K562 (cell line): Measurements from ENCODE around the gene NELFE. TPM values are rescaled to one million over a fixed set of nuclear protein-coding genes. Genes with fewer than 3 reads are reported as not detected.

Source experiments
- CEBPZ ChIP-seq: fragments of 150-350 bp; IDR thresholded peaks from 2 replicates; pipeline ENCODE4 v1.6.1; 2014; ENCODE audit warnings: low read depth, mild to moderate bottlenecking, low read length, borderline replicate concordance
- CHCHD3 ChIP-seq: fragments of 250-450 bp; sonication (Bioruptor Pico); IDR thresholded peaks from 2 replicates; pipeline ENCODE4 v2.1.2; 2022; ENCODE audit warnings: mild to moderate bottlenecking
- KDM1A ChIP-seq, 2 experiments: fragments of 450-650 bp; IDR thresholded peaks; 2 replicates each; pipeline ENCODE4 v1.6.1; 2016; ENCODE audit warnings: mild to moderate bottlenecking in 2 of 2
- KLF1 ChIP-seq: fragments of 450-650 bp; IDR thresholded peaks from 2 replicates; pipeline ENCODE4 v1.6.1; 2016; ENCODE audit warnings: missing genetic modification characterization, missing compliant biosample characterization
- MECOM ChIP-seq: fragments of 250-450 bp; sonication (Bioruptor Pico); IDR thresholded peaks from 2 replicates; pipeline ENCODE4 v1.8.0; 2022; ENCODE audit warnings: inconsistent platforms
- NCOA2 ChIP-seq, 2 experiments: fragments of 450-650 bp; IDR thresholded peaks; 2 replicates each; pipeline ENCODE4 v1.6.1; 2018; ENCODE audit warnings: mild to moderate bottlenecking in 2 of 2, moderate library complexity in 1 of 2; ENCODE audit not compliant: partially characterized antibody in 2 of 2
- NFE2 ChIP-seq: IDR thresholded peaks from 2 replicates; pipeline ENCODE4 v1.6.1; 2014; ENCODE audit warnings: antibody characterized with exemption, low read depth
- NR4A1 ChIP-seq, 2 experiments: fragments of 250-450 bp in 1 of 2; fragments of 450-650 bp in 1 of 2; sonication (Bioruptor Pico) in 1 of 2; IDR thresholded peaks; 2 replicates each; pipeline versions ENCODE4 v1.4.0 to v1.6.1; 2016 to 2020; ENCODE audit warnings: mild to moderate bottlenecking in 2 of 2, missing compliant biosample characterization in 1 of 2, missing genetic modification characterization in 1 of 2, moderate library complexity in 1 of 2
- PHF21A ChIP-seq: fragments of 450-650 bp; IDR thresholded peaks from 2 replicates; pipeline ENCODE4 v1.6.1; 2017; ENCODE audit warnings: low read depth, borderline replicate concordance
- PHF8 ChIP-seq: fragments of 200-600 bp; sonication (generic); IDR thresholded peaks from 2 replicates; pipeline ENCODE4 v1.6.1; 2012; ENCODE audit warnings: mixed run types, mild to moderate bottlenecking, inconsistent platforms, low read length, moderate library complexity, borderline replicate concordance
- PHTF2 ChIP-seq: fragments of 250-450 bp; sonication (Bioruptor Pico); IDR thresholded peaks from 2 replicates; pipeline ENCODE4 v1.5.0; 2021; ENCODE audit warnings: mild to moderate bottlenecking
- PTTG1 ChIP-seq: fragments of 450-650 bp; IDR thresholded peaks from 2 replicates; pipeline ENCODE4 v1.6.1; 2016; ENCODE audit warnings: low read depth, mild to moderate bottlenecking, missing genetic modification characterization, missing compliant biosample characterization
- SMAD1 ChIP-seq: fragments of 150-350 bp; IDR thresholded peaks from 2 replicates; pipeline ENCODE4 v1.6.1; 2014; ENCODE audit warnings: low read length, low read depth; ENCODE audit not compliant: partially characterized antibody
- SMAD2 ChIP-seq: fragments of 150-350 bp; IDR thresholded peaks from 2 replicates; pipeline ENCODE4 v1.6.1; 2014; ENCODE audit warnings: low read depth, mild to moderate bottlenecking, low read length
- SMARCE1 ChIP-seq: fragments of 450-650 bp; IDR thresholded peaks from 2 replicates; pipeline ENCODE4 v1.7.1; 2016; ENCODE audit warnings: mild to moderate bottlenecking
- TBL1XR1 ChIP-seq, 2 experiments: IDR thresholded peaks; 2 replicates each; pipeline ENCODE4 v1.6.1; 2012; ENCODE audit warnings: improper control_type of control experiment in 2 of 2, low read length in 2 of 2, mild to moderate bottlenecking in 1 of 2
- TOE1 ChIP-seq, 2 experiments: fragments of 450-650 bp in 1 of 2; sonication (generic) in 1 of 2; formaldehyde crosslinking in 1 of 2; IDR thresholded peaks; 2 replicates each; pipeline versions ENCODE4 v1.7.1 to v1.8.0; 2016 to 2022; ENCODE audit warnings: borderline replicate concordance in 2 of 2, mild to moderate bottlenecking in 2 of 2, antibody characterized with exemption in 1 of 2, inconsistent platforms in 1 of 2, low read depth in 1 of 2, missing genetic modification reagents in 1 of 2, moderate library complexity in 1 of 2
- ZBTB26 ChIP-seq: fragments of 450-650 bp; formaldehyde crosslinking; IDR thresholded peaks from 2 replicates; pipeline ENCODE4 v1.4.0; 2022; ENCODE audit warnings: missing genetic modification characterization
- ZC3H11A ChIP-seq: IDR thresholded peaks from 2 replicates; pipeline ENCODE4 v1.6.1; 2012; ENCODE audit warnings: low read depth, low read length, improper control_type of control experiment
- ZNF12 ChIP-seq: sonication (generic); formaldehyde crosslinking; IDR thresholded peaks from 2 replicates; pipeline ENCODE4 v1.4.0; 2020; ENCODE audit warnings: mild to moderate bottlenecking, missing genetic modification reagents
- ZNF274 ChIP-seq: IDR thresholded peaks from 2 replicates; pipeline ENCODE4 v1.6.1; 2011; ENCODE audit warnings: low read depth, mild to moderate bottlenecking, low read length, moderate library complexity, borderline replicate concordance
- ZNF347 ChIP-seq: fragments of 450-650 bp; formaldehyde crosslinking; IDR thresholded peaks from 2 replicates; pipeline ENCODE4 v1.4.0; 2020; ENCODE audit warnings: low read depth, mild to moderate bottlenecking, moderate library complexity
- ZNF408 ChIP-seq: fragments of 250-450 bp; sonication (Bioruptor Pico); IDR thresholded peaks from 2 replicates; pipeline ENCODE4 v1.4.0; 2020; ENCODE audit warnings: low read depth, mild to moderate bottlenecking, moderate library complexity
- ZNF551 ChIP-seq: fragments of 250-450 bp; sonication (Bioruptor Pico); IDR thresholded peaks from 2 replicates; pipeline ENCODE4 v1.5.0; 2021; ENCODE audit warnings: mild to moderate bottlenecking, moderate library complexity
- polyA plus RNA-seq, 8 experiments: library from polyadenylated mRNA; depleted of rRNA in 4 of 8; stranded (reverse) in 5 of 8; unstranded in 3 of 8; fragments of >200 nt; fragmentation: Nextera tagmentation in 2 of 8; fragmentation: Illumina TruSeq in 1 of 8; extraction: Ambion mirVana in 2 of 8; extraction: Trizol in 1 of 8; gene quantifications; 2 replicates each; pipeline versions ENCODE4 v1.2.1 to v1.2.3, GENCODE V29; 2011 to 2014; ENCODE audit warnings: inconsistent platforms in 1 of 8, missing spikeins in 1 of 8
- total RNA-seq, 7 experiments: library from RNA; depleted of rRNA in 6 of 7; stranded (reverse); fragments of >200 nt in 6 of 7; fragmentation: Illumina TruSeq in 2 of 7; extraction: Trizol in 2 of 7; gene quantifications; 2 replicates each; pipeline versions ENCODE4 v1.2.1 to v1.2.3, GENCODE V29; 2011 to 2021; ENCODE audit warnings: low replicate concordance in 1 of 7

Gene NELFE
- total and polyA plus RNA-seq, 9 of the 15 experiments (the other 6 are each of a cell fraction or from before 2014, with no cell fraction given): 15.2 to 157 (median 91.5) TPM

- TF ChIP-seq CHCHD3 (CRISPR knock-in tag) (no peak), SMAD2 (no peak), ZBTB26 (peak; percentile 73; the same call in 1 of the 2 replicates), KLF1 (tag) (no peak), ZNF274 (no peak), TOE1 (IDR thresholded peaks at IDR 0.05; ENCODE audit: borderline replicate concordance) (no peak), TOE1 (CRISPR knock-in tag; IDR thresholded peaks at IDR 0.05; ENCODE audit: borderline replicate concordance, low read depth) (0 out of 2 replicates have a peak, but pooled peaks have one; percentile 42), MECOM (CRISPR knock-in tag) (0 out of 2 replicates have a peak, but pooled peaks have one; percentile 58), ZC3H11A (no peak), ZNF347 (CRISPR knock-in tag) (no peak), PTTG1 (no peak), ZNF408 (CRISPR knock-in tag) (peak; percentile 75; the same call in 1 of the 2 replicates), NFE2 (no peak), PHTF2 (CRISPR knock-in tag) (no peak), PHF21A (no peak), ZNF551 (no peak), ZNF12 (CRISPR knock-in tag) (no peak; the same call in none of the 2 replicates), TBL1XR1 (IDR thresholded peaks at IDR 0.05; ENCODE audit: low read length in 2 of 2) (0 out of 4 replicates have a peak, but pooled peaks of 1 of the 2 experiments have one; percentile 5), CEBPZ (no peak), SMARCE1 (no peak; the same call in 1 of the 2 replicates), SMAD1 (no peak), PHF8 (no peak), KDM1A (IDR thresholded peaks at IDR 0.05) (peak in 1 of 2 experiments; percentile 89; a peak in 1 of 4 replicates), NCOA2 (IDR thresholded peaks at IDR 0.05; ENCODE audit: partially characterized antibody in 2 of 2) (no peak), NR4A1 (CRISPR knock-in tag; IDR thresholded peaks at IDR 0.05) (no peak; the same call in 1 of the 2 replicates), NR4A1 (tag; IDR thresholded peaks at IDR 0.05) (no peak)
These were observed 12.7 kb upstream of the NELFE start (continued) for GRCh38 chr6:31971279-31971992.
